ENCODE results near the gene RPS27A.
"Not testable (repeated sequence)": the region's sequence is repeated elsewhere in the genome, so short reads cannot be mapped to it uniquely, and the experiment has no call there.

RPS27A gene

GRCh38 chr2:55239656-55240222 is 7.3 kb downstream of the RPS27A start:
- no peak for FAIRE-seq

GRCh38 chr2:55241582-55241981 is 9.1 kb downstream of the RPS27A start:
- FAIRE-seq = not testable (repeated sequence)

- no peak for FAIRE-seq
Measured at GRCh38 chr2:55242617-55243016, 10.1 kb downstream of the RPS27A start.

- FAIRE-seq = no peak
Measured at GRCh38 chr2:55245411-55245810, 12.9 kb downstream of the RPS27A start.

DNA sequence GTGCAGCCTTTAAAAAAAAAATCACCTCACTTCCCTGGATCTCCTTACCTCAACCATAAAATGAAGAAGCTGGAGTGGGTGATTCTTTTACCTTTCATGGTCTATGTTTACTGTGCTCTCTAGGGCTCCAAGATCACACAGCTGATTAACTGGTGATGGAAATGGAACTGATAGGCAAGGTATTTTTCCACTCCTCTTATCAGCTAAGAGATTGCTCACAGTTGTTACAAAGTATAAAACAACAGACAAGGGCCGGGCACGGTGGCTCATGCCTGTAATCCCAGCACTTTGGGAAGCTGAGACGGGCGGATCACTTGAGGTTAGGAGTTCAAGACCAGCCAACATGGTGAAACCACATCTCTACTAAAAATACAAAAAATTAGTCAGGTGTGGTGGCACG is 14.5 kb downstream of the RPS27A start:
- FAIRE-seq = no peak

DNA sequence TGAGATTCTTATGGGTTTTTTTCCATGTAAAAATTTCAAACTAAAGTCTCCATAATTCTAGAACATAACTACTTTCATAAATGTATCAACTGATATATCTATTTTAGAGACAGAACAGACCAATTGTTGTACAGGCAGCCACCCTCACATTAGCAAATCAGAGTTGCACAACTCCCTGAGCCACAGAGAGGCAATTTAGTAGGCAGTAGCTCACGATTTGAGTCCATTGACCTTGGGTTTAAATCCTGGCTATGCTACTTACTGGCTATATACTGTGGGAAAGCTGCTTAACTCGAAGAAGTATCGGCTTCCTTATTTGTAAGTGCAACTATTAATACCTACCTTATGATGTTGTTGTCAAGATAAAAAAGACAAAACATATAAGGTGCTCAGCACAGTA is 20.3 kb downstream of the RPS27A start:
- FAIRE-seq = no peak

- not testable (repeated sequence) for FAIRE-seq
Measured at GRCh38 chr2:55259586-55259985, 27.1 kb downstream of the RPS27A start.

DNA sequence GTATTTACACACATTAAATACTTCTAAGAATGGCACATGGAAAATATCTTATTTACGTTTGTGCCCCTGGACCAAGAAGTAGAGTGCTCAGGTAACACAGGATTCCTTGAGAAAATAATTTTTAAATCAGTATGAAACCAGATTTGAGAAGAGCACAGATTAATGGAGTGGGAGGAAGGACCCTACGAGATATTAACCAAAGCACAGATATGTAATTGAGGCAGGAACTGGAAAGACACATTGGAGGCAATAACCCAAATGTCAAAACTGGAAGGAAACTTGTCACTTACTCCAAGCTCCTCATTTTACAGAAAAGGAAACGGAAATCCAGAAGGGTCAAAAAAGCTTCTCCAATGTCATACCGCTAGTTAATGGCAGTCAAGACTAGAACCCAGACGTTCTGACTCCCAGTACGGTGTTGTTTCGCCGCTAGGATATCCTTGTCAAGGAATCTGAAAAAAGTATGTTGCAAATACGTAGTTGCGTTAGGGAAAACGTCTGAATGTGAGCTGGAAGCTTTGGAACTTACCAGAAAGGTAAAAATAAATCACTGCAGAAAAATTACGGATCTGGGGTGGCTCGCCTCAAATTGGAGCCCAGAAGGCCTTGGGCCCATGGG is 35.9 kb downstream of the RPS27A start:
- FAIRE-seq = no peak

DNA sequence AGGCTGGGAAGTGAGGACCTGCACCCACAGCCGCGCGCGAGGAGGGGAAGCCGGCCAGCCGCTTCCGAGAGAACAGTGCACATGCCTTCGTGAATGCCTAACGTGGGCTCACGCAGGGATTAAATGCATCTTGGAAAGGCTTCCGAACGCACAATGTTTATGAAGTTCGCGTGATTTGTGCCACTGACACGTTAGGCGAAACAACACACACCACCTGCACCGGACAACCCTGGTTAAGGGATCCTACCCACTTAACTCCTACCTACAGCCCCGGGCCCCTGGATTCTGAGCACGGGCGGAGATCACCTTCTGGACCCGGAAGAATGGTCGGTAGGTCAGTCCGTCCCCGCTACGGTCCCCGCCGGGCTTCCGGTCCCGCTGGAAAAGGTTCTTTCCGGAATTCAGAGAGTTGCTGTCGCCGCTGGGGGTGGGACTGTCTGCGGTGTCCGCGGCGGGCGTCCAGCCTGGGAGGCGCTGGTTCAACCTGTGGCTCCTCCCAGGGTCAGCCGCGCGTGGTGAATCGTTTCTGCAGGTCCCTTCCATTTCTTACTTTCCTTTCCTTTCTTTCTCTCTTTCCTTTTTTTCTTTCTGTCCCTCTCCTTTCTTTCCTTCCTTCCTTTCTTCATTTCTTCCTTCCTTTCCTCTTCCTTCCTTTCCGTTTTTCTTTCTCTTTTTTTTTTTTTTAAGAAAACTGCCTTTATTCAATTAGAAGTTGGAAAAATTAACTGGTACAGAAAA is 36.6 kb downstream of the RPS27A start, which contains the start of gene MTIF2:
Gene MTIF2, minus strand, starts transcription at position 325 of the 738 bp plus-strand sequence. CDS start 5,373 bp downstream, outside the sequence.
- no peak for FAIRE-seq

DNA sequence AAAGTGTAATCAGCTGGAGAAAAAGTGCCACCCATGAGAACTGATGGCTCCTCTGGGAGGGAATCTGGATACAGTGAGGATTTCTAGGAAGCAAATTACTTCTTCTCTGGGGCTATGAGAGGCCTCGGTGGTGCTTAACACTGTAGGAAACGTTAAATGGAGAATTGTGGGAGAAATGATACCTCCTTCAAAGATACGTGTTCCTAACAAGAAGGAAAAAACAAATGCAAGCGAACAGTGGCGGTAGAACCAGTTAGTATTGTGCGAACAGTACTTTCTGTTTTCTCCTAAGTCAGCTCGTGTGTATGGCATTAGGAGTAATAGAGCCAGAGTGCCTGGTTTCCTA is 37.1 kb downstream of the RPS27A start:
- no peak for FAIRE-seq

- not testable (repeated sequence) for FAIRE-seq
Measured at GRCh38 chr2:55274346-55274745, 41.9 kb downstream of the RPS27A start.

DNA sequence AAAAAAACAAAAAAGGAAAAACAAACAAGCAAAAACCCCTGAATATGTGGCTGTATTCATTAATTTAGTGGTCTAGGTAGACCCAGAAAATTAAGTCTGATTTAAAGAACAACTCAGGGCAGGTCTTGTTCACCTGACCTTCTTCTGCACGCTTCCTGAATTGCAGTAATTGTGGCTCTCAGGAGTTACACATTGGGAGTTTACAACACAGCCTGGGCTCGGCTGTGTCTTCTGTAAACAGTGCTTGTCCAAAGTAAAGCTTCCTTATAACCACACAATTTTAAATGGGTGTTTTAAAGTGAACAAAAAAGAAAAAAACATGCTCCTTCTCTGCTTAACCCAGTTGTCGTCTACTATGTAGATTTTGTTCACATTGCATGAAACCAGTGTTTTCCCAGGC is 44.8 kb downstream of the RPS27A start:
- FAIRE-seq = no peak

DNA sequence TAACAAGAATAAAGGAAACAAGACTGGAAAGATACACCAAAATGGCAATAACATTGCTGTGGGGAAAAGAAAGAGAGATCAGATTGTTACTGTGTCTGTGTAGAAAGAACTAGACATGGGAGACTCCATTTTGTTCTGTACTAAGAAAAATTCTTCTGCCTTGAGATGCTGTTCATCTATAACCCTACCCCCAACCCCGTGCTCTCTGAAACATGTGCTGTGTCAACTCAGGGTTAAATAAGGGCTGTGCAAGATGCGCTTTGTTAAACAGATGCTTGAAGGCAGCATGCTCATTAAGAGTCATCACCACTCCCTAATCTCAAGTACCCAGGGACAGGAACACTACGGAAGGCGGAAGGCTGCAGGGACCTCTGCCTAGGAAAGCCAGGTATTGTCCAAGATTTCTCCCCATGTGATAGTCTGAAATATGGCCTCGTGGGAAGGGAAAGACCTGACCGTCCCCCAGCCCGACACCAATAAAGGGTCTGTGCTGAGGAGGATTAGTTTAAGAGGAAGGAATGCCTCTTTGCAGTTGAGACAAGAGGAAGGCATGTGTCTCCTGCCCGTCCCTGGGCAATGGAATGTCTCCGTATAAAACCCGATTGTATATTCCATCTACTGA is 46.8 kb downstream of the RPS27A start:
- not testable (repeated sequence) for FAIRE-seq

DNA sequence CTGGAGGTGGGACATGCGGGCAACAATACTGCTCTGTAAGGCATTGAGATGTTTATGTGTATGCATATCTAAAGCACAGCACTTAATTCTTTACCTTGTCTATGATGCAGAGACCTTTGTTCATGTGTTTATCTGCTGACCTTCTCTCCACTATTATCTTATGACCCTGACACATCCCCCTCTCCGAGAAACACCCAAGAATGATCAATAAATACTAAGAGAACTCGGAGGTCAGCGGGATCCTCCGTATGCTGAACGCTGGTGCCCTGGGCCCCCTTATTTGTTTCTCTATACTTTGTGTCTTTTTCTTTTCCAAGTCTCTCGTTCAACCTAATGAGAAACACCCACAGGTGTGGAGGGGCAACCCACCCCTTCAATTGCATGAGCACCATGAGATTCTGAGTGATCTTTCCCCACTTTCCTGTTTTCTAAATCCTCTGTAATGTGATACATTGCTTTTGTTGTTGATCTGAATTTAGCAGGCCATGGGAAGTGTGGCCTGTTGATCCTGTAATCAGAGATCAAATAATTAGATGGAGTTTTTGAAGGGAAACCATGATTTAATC is 47.5 kb downstream of the RPS27A start:
- FAIRE-seq = not testable (repeated sequence)

GRCh38 chr2:55280851-55281546 is 48.5 kb downstream of the RPS27A start:
- FAIRE-seq = not testable (repeated sequence)

DNA sequence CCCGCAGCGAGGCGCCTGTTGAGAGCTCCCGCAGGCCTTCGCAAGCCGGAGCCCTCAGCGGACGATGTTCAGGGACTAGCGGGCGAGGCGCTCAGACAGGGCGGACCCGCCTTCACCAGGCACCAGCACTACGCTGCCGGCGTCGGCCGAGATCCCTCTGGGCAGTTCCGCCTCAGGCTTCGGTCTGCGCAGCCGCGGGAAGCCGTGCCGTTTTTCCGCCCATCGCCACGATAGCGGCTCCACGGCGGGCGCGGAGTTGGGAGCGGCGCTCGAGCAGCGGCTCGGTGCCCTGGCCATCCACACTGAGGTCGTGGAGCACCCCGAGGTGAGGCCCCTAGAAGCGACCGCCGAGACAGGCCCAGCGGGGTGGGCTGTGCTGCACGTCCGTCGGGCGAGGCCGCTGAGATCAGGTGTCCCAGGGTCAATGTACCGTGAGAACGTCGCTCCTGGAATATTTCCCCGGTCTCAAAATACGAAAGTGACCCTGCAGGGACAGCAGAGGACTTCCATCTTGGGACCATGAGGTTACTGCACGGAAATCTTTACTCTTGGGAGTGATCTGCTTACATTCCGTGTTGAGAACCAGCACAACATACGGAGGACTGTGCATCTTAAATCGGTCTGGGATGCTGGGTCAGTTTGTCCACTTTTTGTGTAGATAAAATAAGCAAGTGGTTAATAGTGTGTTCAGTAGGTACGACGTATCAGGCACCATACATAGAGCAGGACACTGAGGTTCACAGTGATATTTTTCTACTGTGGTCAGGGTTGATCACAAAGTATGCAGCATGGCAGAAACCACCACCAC is 49.8 kb downstream of the RPS27A start:
- FAIRE-seq = no peak

GRCh38 chr2:55283083-55283482 is 50.6 kb downstream of the RPS27A start:
- no peak for FAIRE-seq

Data from colon (tissue), 2 donors.